B cell (primary cell): ENCODE data around the gene NAA60.

Experiments used
- CTCF ChIP-seq: fragments of 200-600 bp; IDR thresholded peaks from one replicate; pipeline ENCODE4 v1.8.0; 2022; ENCODE audit warnings: antibody characterized with exemption, mild to moderate bottlenecking
- EZH2 ChIP-seq: IDR thresholded peaks from 2 replicates; pipeline ENCODE4 v1.6.1; 2012; ENCODE audit warnings: borderline replicate concordance, low read depth, mild to moderate bottlenecking, moderate library complexity, low read length; ENCODE audit not compliant: insufficient read depth, poor library complexity, severe bottlenecking

- no peak for TF ChIP-seq CTCF
- no peak for TF ChIP-seq EZH2
These were observed 75.5 kb downstream of the NAA60 start for GRCh38 chr16:3518986-3519348.
